A673 (cell line): Measurements from ENCODE around the gene C20orf202.

Experiments
- CTCF ChIP-seq: fragments of 300-800, 200-600 bp; sonication (generic); conservative IDR thresholded peaks from 2 replicates; pipeline ENCODE4 v1.5.1; 2017; ENCODE audit warnings: low read depth, mild to moderate bottlenecking, antibody characterized with exemption, low read length, moderate library complexity, mixed read lengths
- EZH2 ChIP-seq: fragments of 200-600 bp; sonication (generic); IDR thresholded peaks from 2 replicates; pipeline ENCODE4 v1.6.1; 2017; ENCODE audit warnings: borderline replicate concordance, low read depth, mild to moderate bottlenecking, mixed read lengths, antibody characterized with exemption, low read length; ENCODE audit not compliant: poor library complexity, severe bottlenecking

GRCh38 chr20:1174787-1175186, 28.5 kb upstream of the C20orf202 start:
- TF ChIP-seq CTCF (no peak), EZH2 (no peak)
